Nephron (organoid): ENCODE measurements around the gene PLCL2.

Source experiments
- H3K27ac Mint-ChIP-seq, 3 experiments: 2 replicates each; pipeline ENCODE4 v1.8.0; 2020; ENCODE audit warnings: mixed read lengths in 3 of 3, mild to moderate bottlenecking in 2 of 3, moderate library complexity in 1 of 3
- H3K27me3 Mint-ChIP-seq: 2 replicates; pipeline ENCODE4 v1.8.0; 2021; ENCODE audit warnings: low read depth, mild to moderate bottlenecking, moderate library complexity, mixed read lengths
- H3K36me3 Mint-ChIP-seq: 2 replicates; pipeline ENCODE4 v1.8.0; 2020; ENCODE audit warnings: low read depth, mixed read lengths
- H3K4me1 Mint-ChIP-seq: 2 replicates; pipeline ENCODE4 v1.8.0; 2020; ENCODE audit warnings: mixed read lengths
- H3K4me3 Mint-ChIP-seq, 3 experiments: 2 replicates each; pipeline ENCODE4 v1.8.0; 2020; ENCODE audit warnings: mild to moderate bottlenecking in 3 of 3, mixed read lengths in 3 of 3, moderate library complexity in 2 of 3
- H3K9me3 Mint-ChIP-seq: 2 replicates; pipeline ENCODE4 v1.8.0; 2020; ENCODE audit warnings: mixed read lengths
- TF ChIP-seq, protein P1 (sequence below), 3 experiments: fragments of 200-600 bp; sonication (generic); IDR thresholded peaks; one replicate each; pipeline ENCODE4 v1.5.0; 2021; ENCODE audit warnings: antibody characterized with exemption in 3 of 3; ENCODE audit not compliant: unreplicated experiment in 3 of 3

PLCL2 gene

GRCh38 chr3:16998236-16998923 is 113.6 kb downstream of the PLCL2 start:
- H3K36me3 Mint-ChIP-seq, result peaks cover 4% of the 10 kb centered on the region
- H3K4me3 Mint-ChIP-seq, result no peak overlapping the region
- H3K4me1 Mint-ChIP-seq, result peaks cover 5% of the 10 kb centered on the region
- H3K27ac Mint-ChIP-seq, result no peak overlapping the region
- TF ChIP-seq, protein P1, sequence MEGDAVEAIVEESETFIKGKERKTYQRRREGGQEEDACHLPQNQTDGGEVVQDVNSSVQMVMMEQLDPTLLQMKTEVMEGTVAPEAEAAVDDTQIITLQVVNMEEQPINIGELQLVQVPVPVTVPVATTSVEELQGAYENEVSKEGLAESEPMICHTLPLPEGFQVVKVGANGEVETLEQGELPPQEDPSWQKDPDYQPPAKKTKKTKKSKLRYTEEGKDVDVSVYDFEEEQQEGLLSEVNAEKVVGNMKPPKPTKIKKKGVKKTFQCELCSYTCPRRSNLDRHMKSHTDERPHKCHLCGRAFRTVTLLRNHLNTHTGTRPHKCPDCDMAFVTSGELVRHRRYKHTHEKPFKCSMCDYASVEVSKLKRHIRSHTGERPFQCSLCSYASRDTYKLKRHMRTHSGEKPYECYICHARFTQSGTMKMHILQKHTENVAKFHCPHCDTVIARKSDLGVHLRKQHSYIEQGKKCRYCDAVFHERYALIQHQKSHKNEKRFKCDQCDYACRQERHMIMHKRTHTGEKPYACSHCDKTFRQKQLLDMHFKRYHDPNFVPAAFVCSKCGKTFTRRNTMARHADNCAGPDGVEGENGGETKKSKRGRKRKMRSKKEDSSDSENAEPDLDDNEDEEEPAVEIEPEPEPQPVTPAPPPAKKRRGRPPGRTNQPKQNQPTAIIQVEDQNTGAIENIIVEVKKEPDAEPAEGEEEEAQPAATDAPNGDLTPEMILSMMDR (IDR thresholded peaks at IDR 0.05; ENCODE audit: unreplicated experiment in 3 of 3), result no peak
- H3K27me3 Mint-ChIP-seq, result no peaks in the 10 kb centered on the region
- H3K9me3 Mint-ChIP-seq, result peaks cover 19% of the 10 kb centered on the region

GRCh38 chr3:16999161-16999560 is 114.4 kb downstream of the PLCL2 start:
- no peak overlapping the region for H3K27ac Mint-ChIP-seq
- H3K9me3 Mint-ChIP-seq, result peaks cover 19% of the 10 kb centered on the region
- H3K36me3 Mint-ChIP-seq, result peaks cover 4% of the 10 kb centered on the region
- TF ChIP-seq, protein P1 (IDR thresholded peaks at IDR 0.05; ENCODE audit: unreplicated experiment in 3 of 3), result no peak
- H3K4me3 Mint-ChIP-seq, result no peak overlapping the region
- H3K4me1 Mint-ChIP-seq, result peaks cover 5% of the 10 kb centered on the region
- no peaks in the 10 kb centered on the region for H3K27me3 Mint-ChIP-seq

- no peak overlapping the region for H3K4me3 Mint-ChIP-seq
- no peaks in the 10 kb centered on the region for H3K27me3 Mint-ChIP-seq
- peaks cover 4% of the 10 kb centered on the region for H3K36me3 Mint-ChIP-seq
- no peak overlapping the region for H3K27ac Mint-ChIP-seq
- H3K4me1 Mint-ChIP-seq, result peaks cover 1% of the 10 kb centered on the region
- TF ChIP-seq, protein P1 (IDR thresholded peaks at IDR 0.05; ENCODE audit: unreplicated experiment in 3 of 3), result no peak
- peaks cover 19% of the 10 kb centered on the region for H3K9me3 Mint-ChIP-seq
These were observed 115.1 kb downstream of the PLCL2 start for GRCh38 chr3:16999871-17000270.

GRCh38 chr3:17003457-17003856 is 118.7 kb downstream of the PLCL2 start:
- H3K9me3 Mint-ChIP-seq, result peaks cover 19% of the 10 kb centered on the region
- H3K4me3 Mint-ChIP-seq, result no peak overlapping the region
- peaks cover 4% of the 10 kb centered on the region for H3K36me3 Mint-ChIP-seq
- H3K27ac Mint-ChIP-seq, result no peak overlapping the region
- TF ChIP-seq, protein P1 (IDR thresholded peaks at IDR 0.05; ENCODE audit: unreplicated experiment in 3 of 3), result no peak
- no peaks in the 10 kb centered on the region for H3K4me1 Mint-ChIP-seq
- no peaks in the 10 kb centered on the region for H3K27me3 Mint-ChIP-seq

GRCh38 chr3:17006132-17006852 is 121.5 kb downstream of the PLCL2 start:
- peaks cover 8% of the 10 kb centered on the region for H3K36me3 Mint-ChIP-seq
- TF ChIP-seq, protein P1 (IDR thresholded peaks at IDR 0.05; ENCODE audit: unreplicated experiment in 3 of 3), result no peak
- no peaks in the 10 kb centered on the region for H3K4me1 Mint-ChIP-seq
- H3K4me3 Mint-ChIP-seq, result no peak overlapping the region
- H3K9me3 Mint-ChIP-seq, result peaks cover 17% of the 10 kb centered on the region
- H3K27ac Mint-ChIP-seq, result no peak overlapping the region
- H3K27me3 Mint-ChIP-seq, result no peaks in the 10 kb centered on the region
